Stomach (tissue), 4 donors: Measurements from ENCODE around the gene INO80.

Experiments
- EP300 ChIP-seq: sonication (generic); formaldehyde crosslinking; IDR thresholded peaks from one replicate; pipeline ENCODE4 v1.6.1; 2017; ENCODE audit warnings: antibody characterized with exemption
- POLR2A ChIP-seq, 4 donors: fragments of 450-650 bp; IDR thresholded peaks; one replicate each; pipeline ENCODE4 v1.6.1; 2016; ENCODE audit warnings: antibody characterized with exemption in 4 of 4, control low read depth in 2 of 4, mild to moderate bottlenecking in 1 of 4, moderate library complexity in 1 of 4
- TF ChIP-seq, protein P1 (sequence below), 7 experiments: fragments of 450-650 bp in 4 of 7; fragments of 200-600 bp in 3 of 7; sonication (generic) in 3 of 7; IDR thresholded peaks; one replicate each; pipeline ENCODE4 v1.5.1; 2016 to 2019; ENCODE audit warnings: antibody characterized with exemption in 7 of 7, control low read depth in 2 of 7, mild to moderate bottlenecking in 1 of 7

DNA sequence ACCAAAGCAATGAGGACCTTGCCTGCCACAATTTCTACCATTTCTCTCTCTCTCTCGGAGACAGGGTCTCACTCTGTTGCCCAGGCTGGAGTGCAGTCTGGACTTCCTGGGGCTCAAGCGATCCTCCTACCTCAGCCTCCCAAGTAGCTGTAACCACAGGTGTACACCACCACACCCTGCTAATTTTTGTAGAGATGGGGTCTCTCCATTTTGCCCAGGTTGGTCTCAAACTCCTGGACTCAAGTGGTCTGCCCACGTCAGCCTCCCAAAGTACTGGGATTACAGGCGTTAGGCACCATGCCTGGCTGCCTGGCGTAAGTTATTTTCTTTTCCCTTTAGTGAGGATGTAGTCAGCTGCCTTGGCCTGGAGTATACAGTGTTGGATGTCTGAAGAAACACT is 37.7 kb upstream of the INO80 start:
- TF ChIP-seq, protein P1, sequence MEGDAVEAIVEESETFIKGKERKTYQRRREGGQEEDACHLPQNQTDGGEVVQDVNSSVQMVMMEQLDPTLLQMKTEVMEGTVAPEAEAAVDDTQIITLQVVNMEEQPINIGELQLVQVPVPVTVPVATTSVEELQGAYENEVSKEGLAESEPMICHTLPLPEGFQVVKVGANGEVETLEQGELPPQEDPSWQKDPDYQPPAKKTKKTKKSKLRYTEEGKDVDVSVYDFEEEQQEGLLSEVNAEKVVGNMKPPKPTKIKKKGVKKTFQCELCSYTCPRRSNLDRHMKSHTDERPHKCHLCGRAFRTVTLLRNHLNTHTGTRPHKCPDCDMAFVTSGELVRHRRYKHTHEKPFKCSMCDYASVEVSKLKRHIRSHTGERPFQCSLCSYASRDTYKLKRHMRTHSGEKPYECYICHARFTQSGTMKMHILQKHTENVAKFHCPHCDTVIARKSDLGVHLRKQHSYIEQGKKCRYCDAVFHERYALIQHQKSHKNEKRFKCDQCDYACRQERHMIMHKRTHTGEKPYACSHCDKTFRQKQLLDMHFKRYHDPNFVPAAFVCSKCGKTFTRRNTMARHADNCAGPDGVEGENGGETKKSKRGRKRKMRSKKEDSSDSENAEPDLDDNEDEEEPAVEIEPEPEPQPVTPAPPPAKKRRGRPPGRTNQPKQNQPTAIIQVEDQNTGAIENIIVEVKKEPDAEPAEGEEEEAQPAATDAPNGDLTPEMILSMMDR (IDR thresholded peaks at IDR 0.05): no peak
- TF ChIP-seq EP300: no peak
- no peak for TF ChIP-seq POLR2A (IDR thresholded peaks at IDR 0.05)
